GM12865 (cell line): ENCODE measurements around the gene ZCCHC3.

ENCODE experiments used
- DNase-seq: peaks from one replicate; pipeline ENCODE4 v3.0.0; 2010; ENCODE audit warnings: low read depth
- H3K4me3 ChIP-seq: 2 replicates; pipeline ENCODE4 v1.5.1; 2011; ENCODE audit warnings: mild to moderate bottlenecking, low read depth, low read length, control low read depth
- TF ChIP-seq, protein P1 (sequence below): IDR thresholded peaks from 2 replicates; pipeline ENCODE4 v1.5.1; 2011; ENCODE audit warnings: low read length, control low read depth, low read depth, inconsistent platforms; ENCODE audit not compliant: insufficient read depth; ENCODE audit errors: missing control alignments

ZCCHC3 gene

DNA sequence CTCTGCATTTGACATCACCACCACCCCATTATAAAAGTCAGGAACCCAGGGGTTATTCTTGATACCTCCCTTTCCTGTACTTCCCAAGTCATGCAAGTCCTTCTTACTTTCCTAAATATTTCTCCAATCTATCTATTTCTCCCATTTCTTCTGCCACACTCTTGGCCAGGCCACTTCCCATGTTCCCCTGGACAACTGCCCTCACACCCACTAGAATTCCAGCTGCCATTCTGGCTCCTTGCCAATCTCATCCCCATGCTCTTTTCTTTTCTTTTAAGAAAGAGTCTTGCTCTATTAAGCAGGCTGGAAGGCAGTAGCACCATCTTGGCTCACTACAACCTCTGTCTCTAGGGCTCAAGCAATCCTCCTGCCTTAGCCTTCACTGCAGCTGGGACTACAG, 24.7 kb upstream of the ZCCHC3 start:
- DNase-seq = no peak
- H3K4me3 ChIP-seq = no peak overlapping the region
- TF ChIP-seq, protein P1, sequence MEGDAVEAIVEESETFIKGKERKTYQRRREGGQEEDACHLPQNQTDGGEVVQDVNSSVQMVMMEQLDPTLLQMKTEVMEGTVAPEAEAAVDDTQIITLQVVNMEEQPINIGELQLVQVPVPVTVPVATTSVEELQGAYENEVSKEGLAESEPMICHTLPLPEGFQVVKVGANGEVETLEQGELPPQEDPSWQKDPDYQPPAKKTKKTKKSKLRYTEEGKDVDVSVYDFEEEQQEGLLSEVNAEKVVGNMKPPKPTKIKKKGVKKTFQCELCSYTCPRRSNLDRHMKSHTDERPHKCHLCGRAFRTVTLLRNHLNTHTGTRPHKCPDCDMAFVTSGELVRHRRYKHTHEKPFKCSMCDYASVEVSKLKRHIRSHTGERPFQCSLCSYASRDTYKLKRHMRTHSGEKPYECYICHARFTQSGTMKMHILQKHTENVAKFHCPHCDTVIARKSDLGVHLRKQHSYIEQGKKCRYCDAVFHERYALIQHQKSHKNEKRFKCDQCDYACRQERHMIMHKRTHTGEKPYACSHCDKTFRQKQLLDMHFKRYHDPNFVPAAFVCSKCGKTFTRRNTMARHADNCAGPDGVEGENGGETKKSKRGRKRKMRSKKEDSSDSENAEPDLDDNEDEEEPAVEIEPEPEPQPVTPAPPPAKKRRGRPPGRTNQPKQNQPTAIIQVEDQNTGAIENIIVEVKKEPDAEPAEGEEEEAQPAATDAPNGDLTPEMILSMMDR = no peak

DNA sequence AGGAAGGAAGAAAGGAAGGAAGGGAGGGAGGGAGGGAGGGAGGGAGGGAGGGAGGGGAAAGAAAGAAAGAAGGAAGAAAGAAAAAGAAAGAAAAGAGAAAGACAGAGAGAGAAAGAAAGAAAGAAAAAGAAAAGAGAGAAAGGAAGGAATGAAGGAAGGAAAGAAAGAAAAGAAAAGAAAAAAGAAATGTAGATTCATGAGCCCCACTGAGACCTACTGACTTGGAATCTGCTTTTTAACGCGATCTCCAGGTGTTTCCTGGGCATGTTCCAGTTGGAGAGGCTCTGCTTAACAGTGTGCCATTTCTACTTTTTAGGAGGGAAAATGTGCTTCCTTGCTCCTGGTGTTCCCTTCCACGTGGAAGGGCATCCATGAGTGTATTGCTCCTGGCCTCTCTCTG, 23.5 kb upstream of the ZCCHC3 start:
- TF ChIP-seq, protein P1 = no peak
- no peak overlapping the region for H3K4me3 ChIP-seq
- no peak for DNase-seq

DNA sequence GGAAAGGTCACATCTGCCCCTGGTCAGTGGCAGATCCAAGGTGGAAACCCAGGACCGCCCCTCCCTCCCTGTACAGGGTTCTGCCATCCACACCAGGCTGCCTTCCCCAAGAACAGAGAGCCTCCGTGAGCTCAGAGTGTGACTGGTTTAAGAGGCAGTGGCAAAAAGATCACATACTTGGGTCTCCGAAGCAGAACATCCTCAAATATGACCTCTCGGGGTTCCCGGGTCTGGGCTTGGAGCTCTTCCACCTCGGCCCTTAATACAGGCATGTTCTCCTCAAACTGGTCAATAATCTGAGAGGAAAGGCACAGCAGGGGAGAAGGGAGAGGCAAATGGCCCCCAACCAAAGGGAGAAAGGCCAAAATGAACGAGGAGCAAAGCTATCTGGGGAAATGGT, 21.6 kb upstream of the ZCCHC3 start:
- TF ChIP-seq, protein P1 = no peak
- no peak for DNase-seq

DNA sequence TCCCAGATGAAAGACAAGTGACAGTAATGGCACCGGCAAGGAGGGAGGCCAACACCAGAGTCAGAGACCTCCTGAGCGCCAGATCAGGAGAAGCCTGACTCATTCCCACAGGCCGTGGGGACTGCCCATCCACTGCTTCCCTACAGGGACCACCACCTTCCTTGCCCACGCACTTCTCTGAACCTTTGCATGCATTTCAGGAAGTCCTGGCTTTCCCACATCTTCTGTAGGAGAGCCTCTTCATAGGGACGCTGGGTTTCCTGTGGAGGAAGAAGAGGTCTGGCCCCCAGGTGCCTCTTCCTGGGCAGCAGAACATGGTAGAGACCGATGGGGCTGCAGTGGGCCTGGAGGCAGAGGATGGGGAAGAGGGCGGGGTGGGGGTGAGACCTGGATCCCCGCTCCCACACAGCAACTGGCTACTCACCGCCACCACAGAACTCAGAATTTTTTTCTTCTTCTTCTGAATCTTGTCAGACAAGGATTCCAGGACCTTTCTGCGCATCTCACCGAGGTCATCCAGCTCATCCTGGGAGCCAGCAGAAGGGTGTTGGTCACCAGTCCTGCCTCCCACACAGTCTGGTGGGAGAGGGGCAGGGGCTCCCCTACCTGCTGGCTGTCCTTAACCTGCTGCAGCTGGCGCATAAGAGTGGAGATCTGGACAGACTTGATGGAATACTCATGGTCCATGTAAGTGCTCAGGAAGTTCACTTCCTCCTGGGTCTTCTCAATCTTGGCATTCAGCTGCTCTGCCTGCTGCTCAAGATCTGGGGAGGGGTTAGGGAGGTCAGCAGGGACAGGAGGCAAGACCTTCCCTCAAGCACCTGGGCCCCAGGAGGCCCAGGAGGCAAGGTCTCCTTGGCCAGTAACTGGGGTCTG, 20.5 kb upstream of the ZCCHC3 start:
- DNase-seq = no peak
- TF ChIP-seq, protein P1 = no peak
- no peak overlapping the region for H3K4me3 ChIP-seq

More for the DNA sequence above, 21.6 kb upstream of the ZCCHC3 start:
- H3K4me3 ChIP-seq = no peak overlapping the region

DNA sequence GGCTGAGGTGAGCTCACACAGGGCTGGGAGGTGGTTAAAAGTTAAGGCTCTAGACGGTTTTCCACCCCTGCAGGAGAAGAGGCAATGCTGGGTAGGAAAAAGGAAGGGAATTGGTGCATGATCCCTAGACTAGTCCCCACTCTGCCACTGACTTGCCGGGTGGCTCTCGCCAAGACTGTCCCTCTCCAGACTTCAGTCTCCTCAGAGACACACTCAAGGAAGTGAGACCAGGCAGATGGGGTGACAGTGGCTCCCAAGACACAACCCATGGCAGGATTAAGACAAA, 19.9 kb upstream of the ZCCHC3 start:
- TF ChIP-seq, protein P1 = no peak
- DNase-seq = no peak
- no peak overlapping the region for H3K4me3 ChIP-seq

DNA sequence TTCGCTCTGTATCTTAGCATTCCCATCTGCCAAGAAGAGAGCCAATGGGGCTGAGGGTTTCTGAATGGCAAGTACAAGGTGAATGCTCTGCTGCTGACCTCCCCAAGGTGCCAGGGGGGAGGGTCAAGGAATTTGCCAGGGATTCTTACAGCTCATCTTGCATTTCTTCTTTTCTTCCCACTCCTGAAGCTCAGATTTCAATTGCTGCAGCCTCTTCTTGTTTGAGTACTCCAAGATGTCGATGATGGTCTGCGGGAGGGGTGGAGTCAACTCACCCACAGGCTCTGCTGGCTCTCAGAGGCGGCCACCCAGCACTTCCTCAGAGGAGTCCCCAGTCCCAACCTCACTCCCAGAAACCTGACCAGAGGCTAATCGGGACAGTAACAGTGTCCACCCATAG, 19.2 kb upstream of the ZCCHC3 start:
- DNase-seq = no peak
- no peak overlapping the region for H3K4me3 ChIP-seq
- TF ChIP-seq, protein P1 = no peak
